Inflammatory macrophage treated with lipopolysaccharide for 4 hours (primary cell): ENCODE results near the gene TFDP1.
"Not testable (repeated sequence)": the region's sequence is repeated elsewhere in the genome, so short reads cannot be mapped to it uniquely, and the experiment has no call there.

Experiments
- DNase-seq: peaks from one replicate; pipeline ENCODE4 v3.0.0-alpha.2; 2020

TFDP1 gene

GRCh38 chr13:113551081-113552000, 33.2 kb upstream of the TFDP1 start:
- DNase-seq = no peak

GRCh38 chr13:113552079-113552478, 32.5 kb upstream of the TFDP1 start:
- DNase-seq = no peak

GRCh38 chr13:113552786-113553434, 31.6 kb upstream of the TFDP1 start:
- peak; percentile 23 for DNase-seq

- DNase-seq = no peak
These were observed 30.8 kb upstream of the TFDP1 start for GRCh38 chr13:113553511-113554332.

GRCh38 chr13:113554333-113554700, 30.2 kb upstream of the TFDP1 start:
- no peak for DNase-seq

- no peak for DNase-seq
These were observed 29.4 kb upstream of the TFDP1 start for GRCh38 chr13:113555141-113555540.

GRCh38 chr13:113557013-113557412, 27.5 kb upstream of the TFDP1 start:
- DNase-seq = no peak

- no peak for DNase-seq
These were observed 26.1 kb upstream of the TFDP1 start for GRCh38 chr13:113558461-113558860.

- no peak for DNase-seq
These were observed 25.5 kb upstream of the TFDP1 start for GRCh38 chr13:113559061-113559460.

- no peak for DNase-seq
These were observed 24.5 kb upstream of the TFDP1 start for GRCh38 chr13:113559901-113560644.

GRCh38 chr13:113560645-113561416, 23.7 kb upstream of the TFDP1 start:
- no peak for DNase-seq

GRCh38 chr13:113561417-113562084, 23.0 kb upstream of the TFDP1 start:
- no peak for DNase-seq

- peak; percentile 48 for DNase-seq
These were observed 22.3 kb upstream of the TFDP1 start for GRCh38 chr13:113562085-113562749.

GRCh38 chr13:113562844-113563243, 21.7 kb upstream of the TFDP1 start:
- peak; percentile 4 for DNase-seq

- DNase-seq = not testable (repeated sequence)
These were observed 21.0 kb upstream of the TFDP1 start for GRCh38 chr13:113563511-113563910.

- no peak for DNase-seq
These were observed 20.1 kb upstream of the TFDP1 start for GRCh38 chr13:113564331-113565023.

GRCh38 chr13:113565526-113566226, 18.9 kb upstream of the TFDP1 start:
- DNase-seq = no peak

GRCh38 chr13:113566227-113566561, 18.4 kb upstream of the TFDP1 start:
- DNase-seq = no peak

GRCh38 chr13:113567681-113568080, 16.9 kb upstream of the TFDP1 start:
- DNase-seq = no peak

- DNase-seq = no peak
These were observed 11.5 kb upstream of the TFDP1 start for GRCh38 chr13:113573065-113573464.
